ENCODE data around the gene DBNDD2.

The DBNDD2 gene, protein sequence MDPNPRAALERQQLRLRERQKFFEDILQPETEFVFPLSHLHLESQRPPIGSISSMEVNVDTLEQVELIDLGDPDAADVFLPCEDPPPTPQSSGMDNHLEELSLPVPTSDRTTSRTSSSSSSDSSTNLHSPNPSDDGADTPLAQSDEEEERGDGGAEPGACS
- 0.27 to 2.3 (median 1.2) reads per million in 4 donors for total RNA-seq

DNA sequence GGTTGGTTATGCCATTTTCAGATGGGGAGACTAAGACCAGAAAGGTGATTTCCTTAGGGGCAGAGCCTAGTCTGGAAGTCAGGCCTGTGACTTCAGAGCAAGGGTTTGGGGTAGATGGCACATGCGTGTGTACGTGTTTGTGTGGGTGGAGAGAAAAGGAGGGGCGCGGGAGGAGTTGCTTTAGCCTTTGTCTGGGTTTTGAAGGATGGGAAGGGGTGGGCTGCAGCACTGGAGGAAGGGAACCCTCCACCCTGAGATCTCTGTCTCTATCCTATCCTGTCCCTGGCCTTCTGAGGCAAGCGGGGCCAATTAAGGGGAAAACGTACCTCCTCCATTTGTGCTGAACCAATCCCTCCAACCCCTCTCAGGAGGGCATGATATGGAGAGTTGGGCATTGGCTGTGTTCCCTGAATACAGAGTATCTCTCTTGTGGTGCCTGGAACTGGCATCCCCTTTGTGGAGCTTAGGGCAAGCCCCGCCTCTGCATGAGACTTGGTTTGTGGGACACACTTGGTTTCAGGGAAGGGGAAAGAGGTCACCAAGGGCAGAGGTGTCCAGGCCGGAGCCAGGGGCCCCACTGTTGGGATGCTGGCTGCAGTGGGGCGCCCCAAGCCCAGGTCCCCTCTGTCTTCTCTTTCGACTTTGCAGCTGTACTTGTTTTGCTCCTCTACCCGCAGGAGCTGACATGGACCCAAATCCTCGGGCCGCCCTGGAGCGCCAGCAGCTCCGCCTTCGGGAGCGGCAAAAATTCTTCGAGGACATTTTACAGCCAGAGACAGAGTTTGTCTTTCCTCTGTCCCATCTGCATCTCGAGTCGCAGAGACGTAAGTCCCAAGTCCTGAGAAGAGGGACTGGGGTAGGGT, at the start of gene DBNDD2:
DBNDD2 (plus strand) TSS at position 507 of the 863 bp plus-strand sequence; CDS start at position 686, 179 bp downstream.
- no peak for DNase-seq

DNA sequence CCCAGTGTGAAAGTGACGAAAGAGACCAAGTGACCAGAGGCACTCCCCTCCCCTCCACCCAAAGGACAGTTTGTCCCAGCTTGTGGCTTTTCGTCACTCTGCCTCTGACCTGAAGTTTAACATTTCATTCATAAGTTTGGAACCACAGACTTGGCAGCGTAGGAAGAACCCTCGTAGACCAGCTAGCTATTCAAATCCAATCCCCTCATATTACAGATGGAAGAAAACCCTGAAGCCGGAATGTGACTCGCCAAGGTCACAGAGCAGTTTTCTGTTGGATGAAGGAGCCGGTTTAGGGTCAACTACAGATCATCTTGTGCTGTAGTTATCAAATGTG, 49.1 kb upstream of the DBNDD2 start:
- DNase-seq, result no peak

DNA sequence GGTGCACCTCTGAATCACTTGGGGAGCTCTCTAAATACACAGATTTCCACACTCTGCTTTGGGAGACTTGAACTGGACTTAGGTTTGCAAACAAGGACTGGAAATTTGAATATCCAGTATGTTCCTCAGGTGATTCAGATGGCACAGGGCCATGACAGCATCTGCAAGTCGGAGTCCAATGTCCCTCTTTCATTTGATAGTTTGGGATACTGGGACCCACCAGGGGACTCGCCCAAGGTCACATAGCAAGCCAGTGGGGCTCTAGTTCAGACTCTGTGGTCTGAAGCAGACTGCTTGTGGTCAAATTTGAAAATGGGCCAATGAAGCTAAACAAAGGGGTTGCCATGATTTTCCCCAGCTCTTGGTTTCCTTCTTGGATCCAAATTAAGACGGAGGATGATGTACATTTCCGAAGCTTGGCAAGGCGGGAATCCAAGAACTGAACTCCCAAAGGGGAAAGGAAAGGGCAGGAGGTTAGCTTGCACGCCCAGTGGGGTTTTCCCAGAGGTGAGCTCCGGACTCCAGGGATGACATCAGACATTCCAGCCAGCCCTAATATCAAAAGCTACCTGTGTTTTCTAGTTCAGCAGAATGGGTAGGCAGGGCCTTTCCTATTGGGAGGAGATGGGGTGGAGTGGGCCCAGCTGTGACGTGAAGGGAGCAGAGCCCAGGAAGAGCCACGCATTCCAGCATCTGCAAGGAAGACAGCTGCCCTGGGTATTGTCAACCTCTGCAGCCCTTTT, 48.5 kb upstream of the DBNDD2 start:
- DNase-seq, result no peak

GRCh38 chr20:45361793-45362192, 46.3 kb upstream of the DBNDD2 start:
- DNase-seq, result no peak

- peak; percentile 98 to 99 (median 98) for DNase-seq
Measured at GRCh38 chr20:45362804-45363610, 45.1 kb upstream of the DBNDD2 start, which contains the start of gene SYS1. SYS1 (plus strand) TSS chr20:45363156; CDS start chr20:45363532, 376 bp downstream.

DNA sequence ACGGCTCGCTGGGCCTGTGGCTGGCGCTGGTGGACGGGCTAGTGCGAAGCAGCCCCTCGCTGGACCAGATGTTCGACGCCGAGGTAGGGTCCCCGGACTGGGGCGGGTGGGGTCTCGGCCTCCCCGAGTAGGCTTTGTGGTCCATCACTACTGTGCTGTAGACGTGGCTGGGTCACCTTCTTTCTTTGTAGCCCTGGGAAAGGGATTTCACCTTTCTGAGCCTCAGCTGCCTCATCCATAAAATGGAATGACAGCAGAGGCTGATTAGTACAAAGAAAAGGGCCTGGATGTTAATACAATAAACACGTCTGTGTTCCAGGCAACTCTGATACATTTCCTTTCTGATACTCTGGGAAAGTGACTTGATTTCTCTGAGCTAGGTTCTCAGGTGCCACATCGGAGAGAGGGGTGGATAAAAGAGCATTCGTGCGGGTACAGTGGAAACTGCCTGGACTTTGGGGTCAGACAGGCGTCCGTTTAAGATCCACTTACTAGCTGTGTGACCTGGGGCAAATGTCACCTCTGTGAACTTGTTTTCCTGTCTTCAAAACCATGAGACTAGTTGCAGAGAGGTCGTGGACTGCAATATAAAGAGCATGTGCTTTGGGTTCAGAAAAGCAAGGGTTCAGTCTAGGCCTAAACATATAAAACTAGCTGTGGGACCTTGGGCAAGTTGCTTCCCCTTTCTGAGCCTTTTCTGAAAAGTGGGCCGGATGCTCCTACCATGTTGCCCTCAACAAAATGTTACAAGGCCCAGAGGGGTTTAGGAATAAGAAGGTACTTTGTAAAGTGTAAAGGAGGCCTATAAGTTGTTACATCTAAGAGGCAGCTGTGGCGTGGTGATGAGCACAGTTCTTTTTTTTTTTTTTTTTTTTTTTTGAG, 44.2 kb upstream of the DBNDD2 start:
- no peak for DNase-seq

DNA sequence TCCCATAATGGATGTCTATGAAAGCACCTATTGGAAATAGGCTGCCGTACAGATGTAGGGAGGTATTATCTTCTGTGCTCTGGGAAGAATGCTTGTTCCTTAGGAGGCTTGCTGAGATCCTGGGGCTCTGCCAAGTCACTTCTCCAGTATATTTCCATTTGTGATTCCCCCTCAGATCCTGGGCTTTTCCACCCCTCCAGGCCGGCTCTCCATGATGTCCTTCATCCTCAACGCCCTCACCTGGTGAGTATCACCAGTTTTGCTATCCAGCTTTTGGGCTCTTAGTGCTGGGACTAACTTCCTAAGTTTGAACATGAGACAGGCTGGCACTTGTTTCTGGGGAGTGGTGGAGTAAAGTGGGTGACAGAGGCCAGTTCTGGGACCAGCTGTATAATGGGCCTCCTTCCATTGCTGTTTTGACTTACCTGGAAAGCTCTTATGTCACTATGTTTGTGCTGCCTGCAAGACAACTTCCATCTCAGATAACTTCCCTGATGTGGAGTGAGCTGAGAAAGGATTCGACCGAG, 42.6 kb upstream of the DBNDD2 start:
- no peak for DNase-seq

- DNase-seq, result no peak
Measured at GRCh38 chr20:45366192-45366591, 41.9 kb upstream of the DBNDD2 start.

DNA sequence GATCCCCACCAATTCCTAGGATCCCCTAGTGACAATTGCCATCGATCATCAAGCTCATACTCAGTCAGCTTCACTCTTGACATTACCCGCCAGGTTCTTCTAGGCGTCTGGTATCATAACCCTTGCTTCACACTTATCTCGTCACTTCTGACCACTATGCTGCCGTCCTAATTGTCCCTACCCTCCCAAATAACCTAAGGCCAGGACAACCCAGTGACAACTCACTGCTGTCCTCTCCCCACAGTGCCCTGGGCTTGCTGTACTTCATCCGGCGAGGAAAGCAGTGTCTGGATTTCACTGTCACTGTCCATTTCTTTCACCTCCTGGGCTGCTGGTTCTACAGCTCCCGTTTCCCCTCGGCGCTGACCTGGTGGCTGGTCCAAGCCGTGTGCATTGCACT, 41.5 kb upstream of the DBNDD2 start:
- DNase-seq, result no peak

DNA sequence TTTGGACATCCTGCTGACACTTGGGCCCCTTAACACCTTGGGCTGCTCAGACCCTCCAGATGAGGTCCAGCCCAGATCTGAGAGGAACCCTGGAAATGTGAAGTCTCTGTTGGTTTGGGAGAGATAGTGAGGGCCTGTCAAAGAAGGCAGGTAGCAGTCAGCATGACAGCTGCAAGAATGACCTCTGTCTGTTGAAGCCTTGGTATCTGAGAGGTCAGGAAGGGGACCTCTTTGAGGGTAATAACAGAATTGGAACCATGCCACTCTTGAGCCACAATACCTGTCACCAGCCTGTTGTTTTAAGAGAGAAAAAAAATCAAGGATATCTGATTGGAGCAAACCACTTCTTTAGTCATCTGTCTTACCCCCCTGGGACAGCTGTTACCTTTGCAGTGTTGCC, 41.0 kb upstream of the DBNDD2 start:
- DNase-seq, result no peak

- peak in 3 of 5 donors; percentile 14 to 70 (median 32) for DNase-seq
Measured at GRCh38 chr20:45368221-45368980, 39.7 kb upstream of the DBNDD2 start.

DNA sequence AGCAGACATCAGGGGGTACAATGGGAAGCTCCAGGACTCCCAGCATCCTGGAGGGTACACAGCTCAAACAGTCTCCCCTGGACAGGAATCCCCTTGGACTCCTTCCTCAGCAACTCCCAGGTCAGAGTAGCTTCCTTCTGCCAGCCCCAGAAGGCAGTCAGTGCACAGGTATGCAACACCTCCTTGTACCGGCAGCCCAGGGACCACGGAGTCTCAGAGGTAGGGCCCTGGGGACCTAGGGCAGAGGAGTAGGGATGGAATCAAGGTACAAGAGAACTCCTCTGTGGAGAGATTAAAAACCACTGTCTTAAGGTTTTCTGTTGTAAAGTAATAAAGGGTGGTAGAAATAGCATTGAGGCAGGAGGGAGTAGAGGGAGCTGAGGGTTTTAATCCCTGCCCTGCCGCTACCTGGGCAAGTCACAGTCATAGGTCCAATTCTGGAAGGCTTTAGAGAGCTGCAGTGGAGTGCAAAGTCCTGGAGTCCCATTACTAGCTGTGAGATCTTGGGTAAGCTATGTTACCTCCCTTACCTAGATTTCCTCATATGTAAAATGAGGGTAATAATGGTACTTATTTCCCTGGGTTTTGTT, 37.4 kb upstream of the DBNDD2 start:
- no peak for DNase-seq

DNA sequence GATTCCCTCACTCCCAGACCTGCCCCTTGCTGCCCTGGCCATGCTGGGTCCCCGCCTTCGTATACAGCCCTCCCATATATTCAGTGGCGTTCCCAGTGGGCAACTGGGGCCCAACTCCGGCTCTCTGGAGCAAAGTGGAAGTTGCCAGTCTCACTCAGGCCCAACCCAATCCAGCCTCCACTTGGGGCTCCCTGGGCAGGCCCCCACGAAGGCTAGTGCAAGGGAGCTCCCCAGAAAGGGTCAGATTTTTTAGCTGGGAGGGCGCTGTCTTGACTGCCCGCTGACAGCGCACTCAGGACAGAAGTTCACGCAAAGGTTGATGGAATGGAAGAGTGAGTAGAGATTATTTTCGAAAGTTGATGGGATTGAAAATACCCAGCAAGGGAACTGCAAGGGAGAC, 35.8 kb upstream of the DBNDD2 start:
- DNase-seq, result no peak

GRCh38 chr20:45372646-45373352, 35.3 kb upstream of the DBNDD2 start:
- no peak for DNase-seq

DNA sequence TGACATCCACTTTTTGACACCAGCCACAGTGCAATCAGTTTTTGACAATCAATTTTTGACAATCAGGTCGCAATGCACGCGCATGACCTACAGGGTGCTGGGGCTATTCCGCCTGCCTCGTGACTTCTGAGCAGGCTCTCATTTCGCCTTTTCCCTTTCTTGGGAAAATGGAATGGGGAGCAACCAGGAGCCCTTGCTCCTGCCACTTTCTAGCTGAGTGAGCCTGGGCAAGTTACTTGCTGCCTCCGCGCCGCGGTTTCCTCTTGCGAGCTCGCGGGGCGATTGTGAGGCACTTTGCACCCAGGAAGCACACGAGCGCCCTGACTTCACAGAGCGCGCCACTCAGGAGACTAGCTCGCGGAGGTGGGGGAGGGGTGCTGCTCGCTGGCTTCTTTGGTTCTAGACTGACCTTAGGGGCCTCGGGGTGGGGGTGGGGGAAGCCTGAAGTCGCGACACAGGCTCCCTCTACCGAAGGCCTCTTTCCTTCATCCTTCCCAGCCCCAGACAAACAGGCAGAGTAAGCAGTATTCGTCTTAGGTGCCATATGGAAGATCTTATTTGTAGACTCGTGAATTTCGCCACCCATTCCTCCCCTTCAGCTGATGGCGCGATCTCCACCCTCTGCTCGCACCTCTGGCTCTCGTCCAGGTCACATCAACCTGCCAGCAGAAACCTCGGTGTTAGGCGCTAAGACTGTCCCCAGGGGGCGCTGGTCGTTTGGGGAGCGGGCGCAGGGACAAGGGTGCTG, 34.6 kb upstream of the DBNDD2 start:
- peak; percentile 74 to 87 (median 84) for DNase-seq

DNA sequence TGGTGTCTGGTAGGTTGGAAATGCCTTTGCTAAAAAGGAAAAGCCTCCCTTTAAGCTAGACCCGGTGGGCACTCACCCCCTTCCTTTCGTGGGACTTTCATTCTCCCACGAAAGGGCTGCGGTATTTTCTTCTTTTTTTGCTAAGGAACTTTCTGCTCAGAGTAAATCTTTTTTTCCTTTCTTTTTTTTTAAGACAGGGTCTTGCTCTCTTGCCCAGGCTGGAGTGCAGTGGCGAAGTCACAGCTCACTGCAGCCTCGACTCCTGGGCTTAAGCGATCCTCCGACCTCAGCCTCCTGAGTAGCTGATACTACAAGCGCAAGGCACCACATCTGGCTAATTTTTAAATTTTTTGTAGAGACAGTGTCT, 34.0 kb upstream of the DBNDD2 start:
- no peak for DNase-seq

GRCh38 chr20:45374966-45375365, 33.1 kb upstream of the DBNDD2 start:
- no peak for DNase-seq

GRCh38 chr20:45377269-45377668, 30.8 kb upstream of the DBNDD2 start:
- DNase-seq, result no peak

- DNase-seq, result no peak
Measured at GRCh38 chr20:45378191-45378590, 29.9 kb upstream of the DBNDD2 start, which contains the start of gene TP53TG5. TP53TG5 (minus strand) TSS chr20:45378325; CDS start chr20:45378236, 89 bp downstream.

All from T-helper 1 cell (primary cell).